Measurements from ENCODE around the gene NMNAT2. TPM values are rescaled to one million over a fixed set of nuclear protein-coding genes. Genes with fewer than 3 reads are reported as not detected.

Gene NMNAT2
- total and polyA plus RNA-seq, 7 donors: 0.04 to 0.61 (median 0.38) TPM

DNA sequence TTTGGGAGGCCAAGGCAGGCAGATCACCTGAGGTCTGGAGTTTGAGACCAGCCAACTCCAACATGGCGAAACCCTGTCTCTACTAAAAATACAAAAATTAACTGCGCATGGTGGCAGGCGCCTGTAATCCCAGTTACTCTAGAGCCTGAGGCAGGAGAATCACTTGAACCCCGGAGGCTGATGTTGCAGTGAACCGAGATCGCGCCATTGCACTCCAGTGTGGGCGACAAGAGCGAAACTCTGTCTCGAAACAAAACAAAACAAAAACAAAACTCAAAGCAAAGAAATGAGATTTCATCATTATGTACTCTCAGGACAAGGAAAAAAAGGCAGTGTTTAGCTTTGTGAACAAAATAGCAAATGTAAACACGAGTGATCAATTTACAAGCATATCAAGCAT lies 171.1 kb downstream of the NMNAT2 start:
- H3K27ac ChIP-seq: no peak overlapping the region
- no peak overlapping the region for H3K4me3 ChIP-seq
- WGBS, 3 donors: 94% methylated on average over 11 of the region's 11 CpGs
- H3K36me3 ChIP-seq (ENCODE audit: insufficient read depth in 1 of 2, low read depth in 1 of 2): no peaks in the 10 kb centered on the region
- TF ChIP-seq, protein P1, sequence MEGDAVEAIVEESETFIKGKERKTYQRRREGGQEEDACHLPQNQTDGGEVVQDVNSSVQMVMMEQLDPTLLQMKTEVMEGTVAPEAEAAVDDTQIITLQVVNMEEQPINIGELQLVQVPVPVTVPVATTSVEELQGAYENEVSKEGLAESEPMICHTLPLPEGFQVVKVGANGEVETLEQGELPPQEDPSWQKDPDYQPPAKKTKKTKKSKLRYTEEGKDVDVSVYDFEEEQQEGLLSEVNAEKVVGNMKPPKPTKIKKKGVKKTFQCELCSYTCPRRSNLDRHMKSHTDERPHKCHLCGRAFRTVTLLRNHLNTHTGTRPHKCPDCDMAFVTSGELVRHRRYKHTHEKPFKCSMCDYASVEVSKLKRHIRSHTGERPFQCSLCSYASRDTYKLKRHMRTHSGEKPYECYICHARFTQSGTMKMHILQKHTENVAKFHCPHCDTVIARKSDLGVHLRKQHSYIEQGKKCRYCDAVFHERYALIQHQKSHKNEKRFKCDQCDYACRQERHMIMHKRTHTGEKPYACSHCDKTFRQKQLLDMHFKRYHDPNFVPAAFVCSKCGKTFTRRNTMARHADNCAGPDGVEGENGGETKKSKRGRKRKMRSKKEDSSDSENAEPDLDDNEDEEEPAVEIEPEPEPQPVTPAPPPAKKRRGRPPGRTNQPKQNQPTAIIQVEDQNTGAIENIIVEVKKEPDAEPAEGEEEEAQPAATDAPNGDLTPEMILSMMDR (IDR thresholded peaks at IDR 0.05): no peak
- H3K4me1 ChIP-seq: no peaks in the 10 kb centered on the region
- no peaks in the 10 kb centered on the region for H3K9me3 ChIP-seq
- DNase-seq: no peak
- no peak for ATAC-seq
- H3K27me3 ChIP-seq (ENCODE audit: insufficient read depth in 3 of 3, low read length in 2 of 3): no peaks in the 10 kb centered on the region
- intact Hi-C loops (cut with DNase I): no loop called here

DNA sequence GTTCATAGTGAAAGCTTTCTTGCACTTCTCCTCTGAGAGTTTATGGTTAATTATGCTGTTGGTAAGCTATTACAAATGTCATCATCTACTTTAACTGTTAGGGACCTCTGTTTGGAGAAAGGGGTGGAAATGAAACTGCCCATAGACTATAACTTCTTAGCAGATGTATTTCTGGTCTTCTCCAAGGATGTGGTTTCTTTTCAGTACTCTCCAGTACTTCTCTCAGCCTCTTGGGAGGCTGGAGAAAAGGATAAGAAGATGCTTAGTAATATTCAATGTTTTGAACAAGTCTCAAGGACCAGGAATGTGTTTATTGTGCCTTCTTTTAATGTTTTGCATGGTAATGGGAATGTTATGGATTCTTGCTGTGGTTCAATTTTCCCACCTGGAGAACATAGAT lies 171.7 kb downstream of the NMNAT2 start:
- TF ChIP-seq, protein P1 (IDR thresholded peaks at IDR 0.05): no peak

DNA sequence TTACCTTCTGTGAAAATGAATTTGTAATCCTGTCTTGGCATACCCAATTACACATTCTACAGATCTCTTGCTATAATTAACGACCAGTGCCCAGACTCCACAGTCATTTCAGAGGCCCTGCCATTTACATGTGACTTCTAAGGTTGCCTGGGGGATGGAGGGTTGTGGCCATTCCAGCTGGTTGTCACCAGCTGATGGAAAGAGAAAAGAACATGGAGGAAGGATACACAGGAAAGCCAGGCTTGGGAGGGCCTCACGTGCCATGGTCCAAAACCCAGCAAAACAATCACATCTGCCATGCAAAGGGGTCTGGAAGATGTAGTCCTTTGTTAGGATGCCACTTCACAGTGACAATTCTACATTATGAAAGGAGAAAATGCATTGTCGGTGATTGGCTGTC lies 172.8 kb downstream of the NMNAT2 start:
- no peaks in the 10 kb centered on the region for H3K27me3 ChIP-seq (ENCODE audit: insufficient read depth in 3 of 3, low read length in 2 of 3)
- H3K9me3 ChIP-seq: no peaks in the 10 kb centered on the region
- WGBS, 3 donors: 93 to 98% (median 94%) methylated on average over 3 of the region's 3 CpGs
- intact Hi-C loops (cut with DNase I): no loop called here
- TF ChIP-seq, protein P1 (IDR thresholded peaks at IDR 0.05): no peak
- ATAC-seq (no peak), DNase-seq (no peak)
- no peaks in the 10 kb centered on the region for H3K4me1 ChIP-seq
- no peaks in the 10 kb centered on the region for H3K36me3 ChIP-seq (ENCODE audit: insufficient read depth in 1 of 2, low read depth in 1 of 2)
- no peak overlapping the region for H3K4me3 ChIP-seq
- H3K27ac ChIP-seq: no peak overlapping the region

More for the DNA sequence above, 171.7 kb downstream of the NMNAT2 start:
- Histone ChIP-seq H3K4me3 (no peak overlapping the region), H3K27ac (no peak overlapping the region), H3K9me3 (no peaks in the 10 kb centered on the region), H3K4me1 (no peaks in the 10 kb centered on the region), H3K36me3 (ENCODE audit: insufficient read depth in 1 of 2, low read depth in 1 of 2) (no peaks in the 10 kb centered on the region), H3K27me3 (ENCODE audit: insufficient read depth in 3 of 3, low read length in 2 of 3) (no peaks in the 10 kb centered on the region)
- no peak for DNase-seq
- intact Hi-C loops (cut with DNase I): no loop called here
- no peak for ATAC-seq

DNA sequence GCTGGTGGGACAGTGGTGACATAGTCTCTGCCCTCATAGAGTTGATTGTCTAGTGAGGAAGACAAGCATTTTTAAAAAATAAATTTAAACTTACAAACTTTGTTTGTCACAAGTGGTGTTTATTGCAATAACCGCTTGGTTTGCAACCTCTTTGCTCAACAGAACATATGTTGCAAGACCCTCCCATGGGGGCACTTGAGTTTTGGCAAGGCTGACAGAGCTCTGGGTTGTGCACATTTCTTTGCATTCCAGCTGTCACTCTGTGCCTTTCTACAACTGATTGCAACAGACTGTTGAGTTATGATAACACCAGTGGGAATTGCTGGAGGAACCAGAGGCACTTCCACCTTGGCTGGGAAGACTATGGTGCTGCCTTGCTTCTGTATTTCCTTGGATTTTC lies 173.7 kb downstream of the NMNAT2 start:
- TF ChIP-seq, protein P1 (IDR thresholded peaks at IDR 0.05): no peak
- intact Hi-C loops (cut with DNase I): no loop called here
- no peak overlapping the region for H3K4me3 ChIP-seq
- DNase-seq (peak; percentile 88 to 92), ATAC-seq (peak; percentile 42 to 57 (median 45))
- WGBS, 3 donors: 44 to 47% (median 46%) methylated on average over 1 of the region's 1 CpG
- H3K4me1 ChIP-seq: no peaks in the 10 kb centered on the region
- H3K9me3 ChIP-seq: no peaks in the 10 kb centered on the region
- peaks cover 0 to under 1% (median 0%) of the 10 kb centered on the region in 3 donors for H3K27me3 ChIP-seq (ENCODE audit: insufficient read depth in 3 of 3, low read length in 2 of 3)
- peak overlapping the region; percentile 39 for H3K27ac ChIP-seq
- no peaks in the 10 kb centered on the region for H3K36me3 ChIP-seq (ENCODE audit: insufficient read depth in 1 of 2, low read depth in 1 of 2)
